SHP77 treated with DMSO at 0.1 percent for 48 hours (cell line): ENCODE data around the gene PLD1.
"Not testable (repeated sequence)": the region's sequence is repeated elsewhere in the genome, so short reads cannot be mapped to it uniquely, and the experiment has no call there.

Experiments used
- DNase-seq: peaks from one replicate; lab custom pipeline; 2025; lab: John Stamatoyannopoulos, UW

The PLD1 gene, protein sequence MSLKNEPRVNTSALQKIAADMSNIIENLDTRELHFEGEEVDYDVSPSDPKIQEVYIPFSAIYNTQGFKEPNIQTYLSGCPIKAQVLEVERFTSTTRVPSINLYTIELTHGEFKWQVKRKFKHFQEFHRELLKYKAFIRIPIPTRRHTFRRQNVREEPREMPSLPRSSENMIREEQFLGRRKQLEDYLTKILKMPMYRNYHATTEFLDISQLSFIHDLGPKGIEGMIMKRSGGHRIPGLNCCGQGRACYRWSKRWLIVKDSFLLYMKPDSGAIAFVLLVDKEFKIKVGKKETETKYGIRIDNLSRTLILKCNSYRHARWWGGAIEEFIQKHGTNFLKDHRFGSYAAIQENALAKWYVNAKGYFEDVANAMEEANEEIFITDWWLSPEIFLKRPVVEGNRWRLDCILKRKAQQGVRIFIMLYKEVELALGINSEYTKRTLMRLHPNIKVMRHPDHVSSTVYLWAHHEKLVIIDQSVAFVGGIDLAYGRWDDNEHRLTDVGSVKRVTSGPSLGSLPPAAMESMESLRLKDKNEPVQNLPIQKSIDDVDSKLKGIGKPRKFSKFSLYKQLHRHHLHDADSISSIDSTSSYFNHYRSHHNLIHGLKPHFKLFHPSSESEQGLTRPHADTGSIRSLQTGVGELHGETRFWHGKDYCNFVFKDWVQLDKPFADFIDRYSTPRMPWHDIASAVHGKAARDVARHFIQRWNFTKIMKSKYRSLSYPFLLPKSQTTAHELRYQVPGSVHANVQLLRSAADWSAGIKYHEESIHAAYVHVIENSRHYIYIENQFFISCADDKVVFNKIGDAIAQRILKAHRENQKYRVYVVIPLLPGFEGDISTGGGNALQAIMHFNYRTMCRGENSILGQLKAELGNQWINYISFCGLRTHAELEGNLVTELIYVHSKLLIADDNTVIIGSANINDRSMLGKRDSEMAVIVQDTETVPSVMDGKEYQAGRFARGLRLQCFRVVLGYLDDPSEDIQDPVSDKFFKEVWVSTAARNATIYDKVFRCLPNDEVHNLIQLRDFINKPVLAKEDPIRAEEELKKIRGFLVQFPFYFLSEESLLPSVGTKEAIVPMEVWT

GRCh38 chr3:171809861-171810628 is at the start of gene PLD1:
Gene PLD1 (minus strand): TSS chr3:171810483. CDS start chr3:171738051, 72,432 bp downstream.
- DNase-seq: peak; percentile 53

GRCh38 chr3:171858770-171859169 is 48.5 kb upstream of the PLD1 start:
- not testable (repeated sequence) for DNase-seq

GRCh38 chr3:171854649-171855305 is 44.5 kb upstream of the PLD1 start:
- no peak for DNase-seq

DNA sequence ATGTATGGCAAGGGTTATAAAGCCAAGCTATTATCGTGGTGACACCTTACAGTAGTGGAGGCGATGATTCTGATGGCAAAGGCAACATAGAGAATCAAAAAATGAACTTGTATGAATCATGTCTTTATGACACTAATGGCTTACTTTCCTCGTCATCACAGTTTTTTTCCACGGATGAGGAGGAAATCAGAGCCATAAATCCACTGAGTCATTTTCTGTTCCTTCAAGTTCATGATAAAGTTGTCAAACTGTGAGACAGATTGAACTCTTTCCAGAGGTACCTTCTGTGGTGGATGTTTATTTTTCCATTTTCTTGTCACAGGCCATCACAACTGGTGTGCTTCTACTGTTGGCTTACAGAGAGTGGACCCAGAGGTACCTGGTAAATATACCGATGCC is 41.4 kb upstream of the PLD1 start:
- DNase-seq: no peak

- DNase-seq: no peak
These were observed 40.8 kb upstream of the PLD1 start for GRCh38 chr3:171850960-171851659.

DNA sequence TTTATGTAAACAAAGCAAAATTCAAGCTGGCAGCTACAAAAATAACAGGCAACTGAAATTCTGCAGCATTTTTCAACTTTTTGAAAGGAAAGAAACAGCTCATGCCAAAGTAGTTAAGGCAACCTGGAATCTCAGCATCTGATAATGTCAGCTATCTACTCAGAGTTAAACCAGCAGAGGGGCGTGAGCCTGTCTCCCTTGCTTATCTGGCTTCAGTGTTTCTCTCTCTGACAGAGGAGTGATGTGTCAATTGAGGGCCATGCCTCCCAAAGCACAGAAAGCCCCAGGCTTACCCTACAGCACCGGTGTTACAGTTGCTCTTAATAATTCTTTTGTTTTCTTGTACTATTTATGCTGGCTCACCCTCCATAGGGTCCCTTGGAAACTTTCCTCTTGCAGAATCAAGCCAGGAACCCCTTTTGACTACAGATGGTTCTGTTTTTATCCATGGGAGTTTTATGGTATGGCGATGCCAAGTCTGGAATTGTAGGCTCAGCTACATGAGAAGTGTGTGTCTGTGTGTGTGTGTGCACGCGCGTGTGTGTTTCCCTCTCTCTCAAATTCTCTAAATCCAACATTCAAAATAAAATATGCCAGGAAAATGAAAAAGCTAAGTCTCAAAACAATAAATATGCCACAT is 40.2 kb upstream of the PLD1 start:
- DNase-seq: no peak

DNA sequence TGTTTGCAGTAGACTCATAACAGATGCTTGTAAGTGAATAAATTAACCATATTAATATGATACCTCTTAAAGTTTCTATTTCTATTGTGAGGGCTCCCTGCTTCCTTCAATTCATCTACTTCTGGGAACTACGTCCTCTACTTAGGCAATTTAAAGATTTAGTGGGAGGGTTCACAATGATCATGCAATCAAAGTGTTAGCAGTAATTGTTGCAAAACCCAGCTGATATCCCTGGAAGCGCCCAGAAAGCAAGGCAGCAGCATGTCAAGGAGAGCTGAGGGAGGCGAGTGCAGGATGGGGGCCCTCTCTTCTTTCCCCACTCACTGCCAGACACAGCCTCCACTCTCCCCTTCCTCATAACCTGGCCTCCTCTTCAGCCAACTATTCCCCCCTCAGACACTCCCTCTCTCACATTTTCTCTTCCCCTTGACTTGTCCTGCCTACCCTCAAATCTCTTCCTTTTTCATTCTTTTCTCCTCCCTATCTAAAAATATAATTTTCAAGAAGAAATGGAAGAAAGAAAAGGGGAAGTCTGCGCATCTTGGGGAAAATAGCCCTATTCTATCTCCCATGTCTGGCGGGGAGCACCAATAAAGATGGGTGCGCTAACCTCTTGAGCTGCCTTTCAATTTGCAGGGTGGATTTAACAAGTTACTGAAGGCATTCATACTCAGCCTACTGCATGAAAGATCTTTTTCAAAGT is 39.5 kb upstream of the PLD1 start:
- no peak for DNase-seq

GRCh38 chr3:171847595-171848259 is 37.4 kb upstream of the PLD1 start:
- DNase-seq: no peak

DNA sequence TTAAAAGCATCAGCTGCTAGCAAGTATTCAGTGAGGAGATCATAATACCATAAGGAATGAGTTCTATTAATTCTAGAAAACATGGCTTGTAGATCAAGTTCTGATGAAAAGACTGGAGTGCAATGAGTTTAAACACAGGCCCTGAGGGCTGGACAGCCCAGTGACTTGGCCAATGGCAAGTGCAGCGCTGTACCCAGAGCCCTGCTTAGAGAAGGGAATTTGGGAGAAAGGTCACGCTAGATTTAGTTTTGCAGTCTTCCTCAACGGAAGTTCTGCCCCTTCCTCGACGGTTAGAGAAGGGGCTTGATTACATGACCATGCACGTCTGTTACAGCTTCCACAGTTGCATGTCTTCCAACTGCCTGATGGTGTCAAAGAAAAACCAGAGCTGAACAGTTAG is 36.9 kb upstream of the PLD1 start:
- DNase-seq: no peak

- DNase-seq: no peak
These were observed 36.3 kb upstream of the PLD1 start for GRCh38 chr3:171846597-171846996.

GRCh38 chr3:171845481-171846284 is 35.4 kb upstream of the PLD1 start:
- no peak for DNase-seq

GRCh38 chr3:171844873-171845272 is 34.6 kb upstream of the PLD1 start:
- DNase-seq: no peak

GRCh38 chr3:171842864-171843518 is 32.7 kb upstream of the PLD1 start, which contains the start of gene TMEM212:
Gene TMEM212 (plus strand): TSS chr3:171843349. CDS start chr3:171843384, 35 bp downstream.
- no peak for DNase-seq

- no peak for DNase-seq
These were observed 31.3 kb upstream of the PLD1 start for GRCh38 chr3:171841620-171842000.

- DNase-seq: no peak
These were observed 30.7 kb upstream of the PLD1 start for GRCh38 chr3:171840811-171841619.

- no peak for DNase-seq
These were observed 30.1 kb upstream of the PLD1 start for GRCh38 chr3:171840445-171840810.

GRCh38 chr3:171839270-171839669 is 29.0 kb upstream of the PLD1 start:
- no peak for DNase-seq
